NT2/D1 (cell line): Measurements from ENCODE around the gene TMEM54.
A peak's percentile ranks its signal among the peaks of the same experiment; 100 is the strongest.

Experiments
- DNase-seq: peaks from one replicate; pipeline ENCODE4 v3.0.0-alpha.2; 2011; ENCODE audit warnings: low read depth, low spot score
- H3K27me3 ChIP-seq: 2 replicates; pipeline ENCODE4 v1.6.0; 2011; ENCODE audit warnings: mild to moderate bottlenecking; ENCODE audit not compliant: insufficient read length, insufficient read depth
- H3K36me3 ChIP-seq: 2 replicates; pipeline ENCODE4 v1.6.1; 2011; ENCODE audit warnings: mild to moderate bottlenecking, low read length, mixed read lengths; ENCODE audit not compliant: insufficient read depth, insufficient read length
- H3K4me1 ChIP-seq: 2 replicates; pipeline ENCODE4 v1.5.1; 2011; ENCODE audit not compliant: insufficient read depth, insufficient read length
- H3K4me3 ChIP-seq: 2 replicates; pipeline ENCODE4 v1.5.1; 2011; ENCODE audit warnings: low read depth; ENCODE audit not compliant: insufficient read length
- H3K9ac ChIP-seq: 2 replicates; pipeline ENCODE4 v1.6.0; 2011; ENCODE audit warnings: low read depth; ENCODE audit not compliant: insufficient read length
- H3K9me3 ChIP-seq: 2 replicates; pipeline ENCODE4 v1.5.1; 2011; ENCODE audit warnings: mild to moderate bottlenecking, low read length; ENCODE audit not compliant: insufficient read depth
- SUZ12 ChIP-seq: IDR thresholded peaks from 2 replicates; pipeline ENCODE4 v1.6.1; 2011; ENCODE audit not compliant: insufficient read length, insufficient read depth; ENCODE audit errors: extremely low read depth
- YY1 ChIP-seq: IDR thresholded peaks from 2 replicates; pipeline ENCODE4 v1.6.1; 2011; ENCODE audit not compliant: insufficient read length, insufficient read depth
- ZNF274 ChIP-seq: IDR thresholded peaks from 2 replicates; pipeline ENCODE4 v1.6.1; 2011; ENCODE audit warnings: mild to moderate bottlenecking, low read depth, low read length

TMEM54 gene

GRCh38 chr1:32877211-32878110 is 23.7 kb downstream of the TMEM54 start:
- no peaks in the 10 kb centered on the region for H3K9me3 ChIP-seq
- no peaks in the 10 kb centered on the region for H3K27me3 ChIP-seq
- H3K36me3 ChIP-seq, result no peaks in the 10 kb centered on the region
- TF ChIP-seq YY1 (no peak), SUZ12 (no peak), ZNF274 (no peak)
- H3K9ac ChIP-seq, result peak overlapping the region; percentile 1
- peaks cover 28% of the 10 kb centered on the region for H3K4me1 ChIP-seq
- no peak overlapping the region for H3K4me3 ChIP-seq
- DNase-seq, result no peak

- H3K9ac ChIP-seq, result peak overlapping the region; percentile 59
- no peaks in the 10 kb centered on the region for H3K9me3 ChIP-seq
- peaks cover 7% of the 10 kb centered on the region for H3K27me3 ChIP-seq
- H3K36me3 ChIP-seq, result no peaks in the 10 kb centered on the region
- peaks cover 29% of the 10 kb centered on the region for H3K4me1 ChIP-seq
- no peak overlapping the region for H3K4me3 ChIP-seq
- TF ChIP-seq YY1 (no peak), SUZ12 (no peak), ZNF274 (no peak)
- DNase-seq, result no peak
Measured at GRCh38 chr1:32876341-32877210, 24.6 kb downstream of the TMEM54 start.

- H3K27me3 ChIP-seq, result peaks cover 18% of the 10 kb centered on the region
- TF ChIP-seq ZNF274, result no peak
- TF ChIP-seq YY1, result no peak
- TF ChIP-seq SUZ12, result no peak
- peaks cover 36% of the 10 kb centered on the region for H3K4me1 ChIP-seq
- no peaks in the 10 kb centered on the region for H3K9me3 ChIP-seq
- no peak for DNase-seq
- H3K36me3 ChIP-seq, result no peaks in the 10 kb centered on the region
- H3K4me3 ChIP-seq, result no peak overlapping the region
- peak overlapping the region; percentile 37 for H3K9ac ChIP-seq
Measured at GRCh38 chr1:32874860-32875752, 26.1 kb downstream of the TMEM54 start.

GRCh38 chr1:32873484-32873883 is 27.7 kb downstream of the TMEM54 start:
- H3K9me3 ChIP-seq, result no peaks in the 10 kb centered on the region
- H3K9ac ChIP-seq, result no peak overlapping the region
- peaks cover 32% of the 10 kb centered on the region for H3K27me3 ChIP-seq
- H3K36me3 ChIP-seq, result no peaks in the 10 kb centered on the region
- DNase-seq, result no peak
- TF ChIP-seq ZNF274 (no peak), SUZ12 (no peak)
- peaks cover 32% of the 10 kb centered on the region for H3K4me1 ChIP-seq
- no peak overlapping the region for H3K4me3 ChIP-seq

GRCh38 chr1:32872192-32872460 is 29.1 kb downstream of the TMEM54 start:
- H3K9ac ChIP-seq, result no peak overlapping the region
- H3K36me3 ChIP-seq, result no peaks in the 10 kb centered on the region
- no peaks in the 10 kb centered on the region for H3K9me3 ChIP-seq
- no peak for TF ChIP-seq ZNF274
- TF ChIP-seq YY1, result no peak
- TF ChIP-seq SUZ12, result no peak
- no peak for DNase-seq
- peaks cover 32% of the 10 kb centered on the region for H3K27me3 ChIP-seq
- peak overlapping the region; percentile 16 for H3K4me3 ChIP-seq
- peaks cover 27% of the 10 kb centered on the region for H3K4me1 ChIP-seq

- no peaks in the 10 kb centered on the region for H3K9me3 ChIP-seq
- peaks cover 23% of the 10 kb centered on the region for H3K4me1 ChIP-seq
- TF ChIP-seq SUZ12, result no peak
- no peak for TF ChIP-seq ZNF274
- DNase-seq, result no peak
- peaks cover 32% of the 10 kb centered on the region for H3K27me3 ChIP-seq
- H3K36me3 ChIP-seq, result no peaks in the 10 kb centered on the region
- peak overlapping the region; percentile 78 for H3K9ac ChIP-seq
- peak overlapping the region; percentile 43 for H3K4me3 ChIP-seq
Measured at GRCh38 chr1:32871364-32872191, 29.6 kb downstream of the TMEM54 start.
